DND-41 (cell line): ENCODE measurements around the gene VAMP2.

Experiments
- EZH2 ChIP-seq: IDR thresholded peaks from 3 replicates; pipeline ENCODE4 v1.6.1; 2012; ENCODE audit warnings: borderline replicate concordance, low read depth, mild to moderate bottlenecking, moderate library complexity, low read length, inconsistent platforms; ENCODE audit not compliant: severe bottlenecking
- TF ChIP-seq, protein P1 (sequence below): IDR thresholded peaks from 2 replicates; pipeline ENCODE4 v1.5.1; 2012; ENCODE audit warnings: borderline replicate concordance, low read length, moderate library complexity, mild to moderate bottlenecking; ENCODE audit not compliant: poor library complexity, severe bottlenecking; ENCODE audit errors: extremely low read depth

DNA sequence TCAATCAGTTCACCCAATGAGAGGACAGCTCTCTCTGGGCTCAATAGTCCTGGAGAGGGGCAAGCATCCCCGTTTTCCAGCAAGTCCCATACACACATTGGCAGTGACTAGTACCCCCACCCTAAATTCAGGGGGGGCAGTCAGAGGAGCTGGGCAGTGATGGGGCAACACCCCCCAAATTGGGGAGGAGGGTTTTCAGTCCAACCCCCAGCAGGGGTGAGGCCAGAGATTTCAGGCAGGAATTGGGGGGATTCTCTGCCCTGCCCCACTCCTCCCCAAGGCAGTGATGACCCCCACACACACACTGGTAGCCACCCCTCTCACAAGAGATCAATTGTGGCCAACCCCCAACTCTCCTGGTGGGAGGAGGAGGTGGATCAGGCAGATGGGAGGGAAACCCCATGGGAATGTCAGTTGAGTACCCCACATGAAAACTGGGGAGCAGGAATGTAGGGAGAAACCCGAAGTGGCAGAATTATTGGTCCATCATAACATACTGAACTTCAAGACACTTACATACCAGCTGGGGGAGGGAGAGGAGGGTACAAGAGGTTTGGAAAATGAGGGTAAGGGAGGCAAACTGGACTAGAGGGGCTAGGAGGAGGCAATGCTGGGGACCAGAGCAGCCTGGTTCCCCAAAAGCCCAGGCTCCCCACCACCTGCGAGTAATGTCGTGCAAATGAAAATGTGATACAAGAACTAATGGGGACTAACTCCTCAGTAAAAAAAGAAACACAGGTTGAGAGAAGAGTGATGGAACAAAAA lies 3.1 kb downstream of the VAMP2 start:
- TF ChIP-seq, protein P1, sequence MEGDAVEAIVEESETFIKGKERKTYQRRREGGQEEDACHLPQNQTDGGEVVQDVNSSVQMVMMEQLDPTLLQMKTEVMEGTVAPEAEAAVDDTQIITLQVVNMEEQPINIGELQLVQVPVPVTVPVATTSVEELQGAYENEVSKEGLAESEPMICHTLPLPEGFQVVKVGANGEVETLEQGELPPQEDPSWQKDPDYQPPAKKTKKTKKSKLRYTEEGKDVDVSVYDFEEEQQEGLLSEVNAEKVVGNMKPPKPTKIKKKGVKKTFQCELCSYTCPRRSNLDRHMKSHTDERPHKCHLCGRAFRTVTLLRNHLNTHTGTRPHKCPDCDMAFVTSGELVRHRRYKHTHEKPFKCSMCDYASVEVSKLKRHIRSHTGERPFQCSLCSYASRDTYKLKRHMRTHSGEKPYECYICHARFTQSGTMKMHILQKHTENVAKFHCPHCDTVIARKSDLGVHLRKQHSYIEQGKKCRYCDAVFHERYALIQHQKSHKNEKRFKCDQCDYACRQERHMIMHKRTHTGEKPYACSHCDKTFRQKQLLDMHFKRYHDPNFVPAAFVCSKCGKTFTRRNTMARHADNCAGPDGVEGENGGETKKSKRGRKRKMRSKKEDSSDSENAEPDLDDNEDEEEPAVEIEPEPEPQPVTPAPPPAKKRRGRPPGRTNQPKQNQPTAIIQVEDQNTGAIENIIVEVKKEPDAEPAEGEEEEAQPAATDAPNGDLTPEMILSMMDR = no peak
- TF ChIP-seq EZH2 = no peak
